ENCODE measurements around the gene TFDP2. TPM values are rescaled to one million over a fixed set of nuclear protein-coding genes. Genes with fewer than 3 reads are reported as not detected.
"Not testable (repeated sequence)": the region's sequence is repeated elsewhere in the genome, so short reads cannot be mapped to it uniquely, and the experiment has no call there.

TFDP2 gene, protein sequence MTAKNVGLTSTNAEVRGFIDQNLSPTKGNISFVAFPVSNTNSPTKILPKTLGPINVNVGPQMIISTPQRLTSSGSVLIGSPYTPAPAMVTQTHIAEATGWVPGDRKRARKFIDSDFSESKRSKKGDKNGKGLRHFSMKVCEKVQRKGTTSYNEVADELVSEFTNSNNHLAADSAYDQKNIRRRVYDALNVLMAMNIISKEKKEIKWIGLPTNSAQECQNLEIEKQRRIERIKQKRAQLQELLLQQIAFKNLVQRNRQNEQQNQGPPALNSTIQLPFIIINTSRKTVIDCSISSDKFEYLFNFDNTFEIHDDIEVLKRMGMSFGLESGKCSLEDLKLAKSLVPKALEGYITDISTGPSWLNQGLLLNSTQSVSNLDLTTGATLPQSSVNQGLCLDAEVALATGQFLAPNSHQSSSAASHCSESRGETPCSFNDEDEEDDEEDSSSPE
- polyA plus RNA-seq (ENCODE audit: insufficient read length in 3 of 3), result 100 to 1,000 TPM in 1 of 3 donors, 10 to 100 TPM in 2; 83.5 to 105 (median 92.4) TPM
- long read RNA-seq, donor 1, partial matches to known transcripts, result 0 of 3 reads
- long read RNA-seq, donor 1, other reads (novel, unspliced or antisense), result 0 of 3 reads
- long read RNA-seq, donor 2, partial matches to known transcripts, result 0 of 2 reads
- long read RNA-seq, donor 2, other reads (novel, unspliced or antisense), result 0 of 2 reads
- long read RNA-seq, donor 3, full-length matches to known transcripts, result 7 of 14 reads
- long read RNA-seq, donor 3, partial matches to known transcripts, result 7 of 14 reads
- long read RNA-seq, donor 3, other reads (novel, unspliced or antisense), result 0 of 14 reads
- long read RNA-seq, donor 4, full-length matches to known transcripts, result 5 of 5 reads
- long read RNA-seq, donor 4, partial matches to known transcripts, result 0 of 5 reads
- long read RNA-seq, donor 4, other reads (novel, unspliced or antisense), result 0 of 5 reads
- long read RNA-seq, donor 5, partial matches to known transcripts, result 8 of 10 reads
- long read RNA-seq, donor 5, other reads (novel, unspliced or antisense), result 0 of 10 reads
- long read RNA-seq, donor 6, result 0 reads
- long read RNA-seq, donor 7, partial matches to known transcripts, result 7 of 12 reads
- long read RNA-seq, donor 7, other reads (novel, unspliced or antisense), result 0 of 12 reads
- long read RNA-seq, donor 8, partial matches to known transcripts, result 0 of 2 reads
- long read RNA-seq, donor 8, other reads (novel, unspliced or antisense), result 0 of 2 reads
- long read RNA-seq, donor 9, partial matches to known transcripts, result 0 of 8 reads
- long read RNA-seq, donor 9, other reads (novel, unspliced or antisense), result 5 of 8 reads
- long read RNA-seq, donor 10, partial matches to known transcripts, result 0 of 4 reads
- long read RNA-seq, donor 10, other reads (novel, unspliced or antisense), result 0 of 4 reads
- long read RNA-seq, donor 11, full-length matches to known transcripts, result 2 of 2 reads
- long read RNA-seq, donor 11, partial matches to known transcripts, result 0 of 2 reads
- long read RNA-seq, donor 11, other reads (novel, unspliced or antisense), result 0 of 2 reads
- long read RNA-seq, donor 12, full-length matches to known transcripts, result 4 of 18 reads
- long read RNA-seq, donor 12, partial matches to known transcripts, result 14 of 18 reads
- long read RNA-seq, donor 12, other reads (novel, unspliced or antisense), result 0 of 18 reads
- long read RNA-seq, donor 13, partial matches to known transcripts, result 0 of 2 reads
- long read RNA-seq, donor 13, other reads (novel, unspliced or antisense), result 0 of 2 reads
- long read RNA-seq, donor 14, result 0 reads
- long read RNA-seq, donor 15, partial matches to known transcripts, result 0 of 6 reads
- long read RNA-seq, donor 15, other reads (novel, unspliced or antisense), result 0 of 6 reads
- long read RNA-seq, donor 16, full-length matches to known transcripts, result 4 of 16 reads
- long read RNA-seq, donor 16, partial matches to known transcripts, result 7 of 16 reads
- long read RNA-seq, donor 16, other reads (novel, unspliced or antisense), result 5 of 16 reads

DNA sequence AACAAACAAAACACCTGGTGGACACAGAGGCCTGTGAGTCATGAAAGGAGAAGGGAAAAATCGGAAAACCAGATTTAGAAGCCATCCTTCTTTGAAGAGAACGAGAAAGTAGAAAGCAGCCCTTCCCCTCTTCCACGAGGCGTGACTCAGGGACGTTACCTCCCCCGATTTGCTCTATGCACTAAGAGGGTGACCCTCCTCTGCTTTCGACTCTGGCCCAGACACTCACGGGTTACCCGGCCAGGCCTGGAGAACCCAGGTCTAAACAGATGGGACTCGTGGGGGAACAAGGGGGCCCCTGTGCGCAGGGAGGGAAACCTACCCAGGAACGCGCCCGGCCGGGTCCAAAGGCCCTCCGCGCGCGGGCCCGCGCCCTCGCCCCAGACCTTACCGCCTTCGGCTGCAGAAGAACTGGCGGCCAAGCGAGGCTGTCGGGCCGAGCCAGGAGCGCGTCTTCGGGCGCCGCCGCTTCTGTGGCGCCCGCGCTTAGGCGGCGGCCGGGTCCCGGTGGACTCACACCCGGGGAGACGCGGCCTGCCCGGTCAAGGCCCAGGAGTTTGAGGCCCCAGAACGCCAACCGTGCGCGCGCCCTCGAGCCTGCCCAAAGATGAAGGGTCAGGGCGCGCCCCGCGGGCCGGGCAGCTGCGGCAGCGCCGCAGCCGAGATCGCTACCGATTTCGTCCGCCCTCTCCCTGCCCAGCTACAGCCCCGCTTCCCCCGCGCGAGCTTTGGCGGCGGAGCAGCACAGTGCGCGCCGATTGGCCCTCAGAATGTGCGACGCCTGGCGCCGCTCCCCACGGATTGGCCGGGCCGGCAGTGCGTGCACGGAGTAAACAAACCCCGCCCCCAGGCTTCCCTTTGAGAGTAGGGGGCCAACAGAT, at the start of gene TFDP2:
Gene TFDP2 (minus strand): TSS at position 753 of the 881 bp plus-strand sequence. CDS start 47,795 bp downstream, outside the sequence.
- DNase-seq, result peak; percentile 93

DNA sequence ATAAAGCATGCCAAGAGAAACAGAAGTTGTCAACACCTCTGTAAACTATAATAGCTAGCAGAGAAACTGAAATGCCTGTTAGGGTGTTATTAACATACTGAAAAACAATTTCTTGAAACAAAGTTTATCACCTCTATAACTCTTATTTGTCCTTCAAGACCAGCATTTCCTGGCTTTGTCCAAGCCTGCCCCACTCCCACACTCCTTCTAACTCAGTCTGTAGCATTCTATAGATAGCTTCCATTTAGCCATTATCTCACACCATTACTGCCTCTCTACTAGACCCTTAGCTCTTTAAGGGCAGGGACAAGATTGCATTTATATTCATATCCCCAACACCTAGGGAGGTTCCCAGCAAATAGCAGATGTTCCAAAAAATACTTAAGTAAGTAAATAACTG, 39.5 kb upstream of the TFDP2 start:
- no peak for DNase-seq

DNA sequence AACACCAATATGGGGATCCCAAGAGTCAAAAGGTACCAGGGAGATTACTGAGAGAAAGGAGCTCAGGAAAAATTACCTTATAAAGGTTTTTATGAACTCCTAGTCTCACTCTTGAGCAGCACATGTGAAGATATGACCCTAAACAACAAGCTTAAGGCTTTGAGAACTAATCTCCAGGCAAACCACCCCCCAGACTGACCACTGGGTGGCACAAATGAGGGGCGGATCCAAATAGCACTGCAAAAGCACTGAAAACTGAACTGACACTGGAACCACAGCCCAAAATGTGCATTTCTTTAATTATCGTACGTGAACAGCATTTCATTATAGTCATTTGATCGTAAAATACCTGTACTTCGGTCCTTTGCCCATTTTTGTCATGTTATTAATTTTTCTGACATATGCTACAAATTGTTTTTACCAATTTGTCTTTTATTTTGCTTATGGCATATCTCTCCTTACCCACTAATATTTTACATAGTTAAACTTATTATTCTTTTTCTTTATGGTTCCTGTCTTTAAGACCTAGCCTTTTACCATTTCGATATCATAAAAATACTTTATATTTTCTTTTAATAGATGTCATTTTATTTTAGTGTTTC, 31.5 kb upstream of the TFDP2 start:
- peak; percentile 9 for DNase-seq

DNA sequence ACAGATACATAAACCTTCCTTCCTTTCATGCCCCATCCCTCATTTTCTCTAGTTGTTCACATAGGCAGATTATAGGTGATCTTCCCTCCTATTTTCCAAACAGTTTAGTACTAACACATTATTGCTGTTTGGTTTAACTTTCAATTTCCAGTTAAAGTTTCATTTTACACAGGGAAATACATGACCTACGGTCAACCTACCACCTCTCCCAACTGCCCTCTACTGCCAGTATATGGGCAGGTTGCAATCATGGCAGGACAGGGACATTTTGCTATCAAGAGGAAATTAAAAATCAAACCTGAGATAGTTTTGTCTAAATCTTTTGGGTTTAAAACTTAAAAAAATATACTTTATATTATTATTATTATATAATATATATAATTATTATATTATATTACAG, 26.1 kb upstream of the TFDP2 start:
- DNase-seq, result no peak

DNA sequence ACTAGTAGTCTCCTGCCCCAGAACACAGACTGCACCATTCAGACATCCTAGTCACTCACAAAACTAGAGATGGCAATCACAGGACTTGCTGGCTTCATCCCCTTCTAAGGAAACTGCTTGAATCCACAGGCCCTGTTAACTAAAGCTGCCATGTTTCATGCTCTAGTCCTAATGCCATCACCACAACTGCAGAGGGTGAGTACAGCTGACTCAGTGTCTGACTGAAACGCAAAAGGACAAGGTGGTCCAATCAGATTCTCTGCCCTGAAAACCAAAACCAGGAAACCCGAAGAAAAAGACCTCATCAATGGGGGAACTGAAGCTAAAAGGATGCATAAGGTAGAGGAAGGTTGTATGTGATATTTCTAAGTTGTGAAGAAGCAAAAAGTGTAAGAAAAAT, 25.2 kb upstream of the TFDP2 start:
- DNase-seq, result no peak

DNA sequence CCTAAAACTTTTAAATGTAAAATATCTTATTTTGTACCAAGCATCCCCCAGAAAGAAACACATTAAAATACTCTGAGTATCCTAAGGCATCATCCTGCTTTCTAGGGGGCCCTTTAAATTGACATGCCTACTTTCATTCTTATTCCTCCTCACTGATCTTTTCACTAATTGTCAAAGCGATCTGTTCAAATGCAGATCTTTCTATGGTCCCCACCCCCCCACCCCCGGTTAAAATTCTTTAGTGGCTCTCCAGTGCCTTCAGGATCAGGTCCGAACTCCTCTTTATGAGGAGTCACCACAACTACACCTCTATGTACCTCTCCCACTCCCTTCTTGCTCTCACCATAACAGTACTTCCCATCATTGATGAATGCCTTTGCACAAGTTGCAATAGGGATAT, 19.2 kb upstream of the TFDP2 start:
- no peak for DNase-seq

DNA sequence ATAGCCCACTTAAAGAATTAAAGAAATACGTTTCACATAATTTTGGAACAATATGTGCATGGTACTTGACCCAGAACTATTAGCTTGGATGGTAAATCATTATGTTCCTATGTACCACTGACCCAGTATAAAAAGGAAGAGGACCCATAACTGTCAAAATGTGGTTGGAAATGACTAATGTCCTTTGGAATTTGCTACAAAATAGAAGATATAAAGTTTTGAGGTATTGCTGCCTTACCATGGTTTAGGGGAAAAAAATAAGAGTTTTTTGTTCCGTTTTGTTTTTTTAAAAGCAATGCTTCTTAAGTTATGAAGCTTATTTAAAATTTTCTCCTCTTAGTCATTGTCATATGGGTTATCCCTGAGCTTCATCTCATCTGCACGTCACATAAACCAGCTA, 15.8 kb upstream of the TFDP2 start:
- DNase-seq, result no peak

DNA sequence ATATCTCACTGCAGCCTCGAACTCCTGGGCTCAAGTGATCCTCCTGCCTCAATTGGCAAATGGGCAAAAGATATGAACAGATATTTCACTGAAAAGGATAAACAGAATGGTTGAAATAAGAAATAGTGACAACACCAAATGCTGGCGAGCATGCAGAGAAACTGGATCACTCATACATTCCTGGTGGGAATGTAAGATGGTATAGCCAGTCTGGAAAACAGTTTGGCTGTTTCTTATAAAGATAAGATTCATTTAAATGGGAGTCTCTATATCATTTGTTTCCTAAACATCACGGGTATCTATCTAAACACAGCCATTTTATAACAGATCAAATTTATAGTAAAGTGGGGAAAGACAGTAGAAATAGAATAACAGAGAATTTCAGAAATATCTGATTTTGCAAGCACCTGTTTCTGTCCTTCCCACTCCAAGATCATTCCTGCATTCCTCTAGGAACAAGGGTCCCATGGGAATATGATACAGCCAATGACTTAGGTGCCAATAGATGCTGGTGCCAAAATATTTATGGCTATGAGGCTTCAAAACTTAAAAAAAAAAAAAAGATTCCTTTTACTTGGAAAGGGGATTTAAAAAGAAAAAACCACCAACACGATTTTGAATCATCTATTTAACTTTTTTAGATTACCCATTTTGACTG, 9.9 kb upstream of the TFDP2 start:
- no peak for DNase-seq

DNA sequence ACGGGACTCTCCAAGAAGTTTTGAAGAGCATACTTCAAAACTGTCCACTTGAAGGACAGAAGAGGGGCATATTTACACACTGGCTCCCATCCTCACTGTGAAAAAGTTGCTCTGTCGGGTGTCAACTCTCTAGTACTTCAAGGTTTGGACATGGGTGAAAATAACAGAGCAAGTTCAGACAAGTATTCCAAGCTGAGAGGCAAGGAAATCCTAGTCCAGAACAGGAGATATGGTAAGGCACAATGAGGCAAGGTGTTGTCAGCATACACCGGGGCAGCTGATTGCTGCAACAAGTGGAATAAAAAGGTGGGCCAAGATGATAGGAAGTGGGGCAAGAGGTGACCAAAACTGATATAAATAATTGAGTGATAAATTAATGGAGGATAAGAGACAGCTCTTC, 4.8 kb upstream of the TFDP2 start:
- no peak for DNase-seq

DNA sequence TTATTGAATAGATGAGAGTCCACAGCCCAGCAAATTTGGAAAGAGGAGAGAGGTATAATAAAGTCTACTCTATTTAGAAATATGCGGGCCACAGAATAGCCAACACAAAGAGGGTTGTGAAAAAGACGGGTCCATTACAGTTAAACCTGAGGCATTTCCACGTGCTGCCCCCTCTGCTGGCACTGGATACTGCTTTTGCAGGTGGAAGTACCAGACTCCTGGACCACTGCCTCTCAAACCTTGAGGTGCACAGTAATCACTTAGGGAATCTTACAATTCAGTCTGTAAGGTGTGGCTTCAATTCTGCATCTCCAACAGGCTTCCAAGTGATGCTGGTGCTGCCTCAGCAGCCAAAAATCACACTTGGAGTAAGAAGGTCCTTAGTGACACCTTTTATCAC, 3.0 kb upstream of the TFDP2 start:
- no peak for DNase-seq

DNA sequence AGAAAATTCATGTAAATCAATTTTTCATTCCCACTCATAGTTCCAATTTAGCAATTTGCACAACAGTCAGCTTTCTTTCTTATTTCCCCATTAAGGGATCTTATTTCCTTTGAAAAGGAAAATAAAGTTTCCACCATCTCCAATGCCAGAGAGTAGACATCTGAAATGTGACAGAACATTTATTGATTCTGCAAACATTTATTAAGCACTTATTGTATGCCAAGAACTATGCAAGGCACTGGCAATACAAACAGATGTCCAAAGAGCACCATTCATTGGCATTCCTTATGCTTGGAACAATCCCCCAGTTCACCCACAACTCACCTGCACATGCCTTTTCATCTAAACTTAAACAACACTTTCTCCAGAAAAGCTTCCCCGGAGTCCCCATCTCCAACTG, 2.5 kb upstream of the TFDP2 start:
- DNase-seq, result no peak

DNA sequence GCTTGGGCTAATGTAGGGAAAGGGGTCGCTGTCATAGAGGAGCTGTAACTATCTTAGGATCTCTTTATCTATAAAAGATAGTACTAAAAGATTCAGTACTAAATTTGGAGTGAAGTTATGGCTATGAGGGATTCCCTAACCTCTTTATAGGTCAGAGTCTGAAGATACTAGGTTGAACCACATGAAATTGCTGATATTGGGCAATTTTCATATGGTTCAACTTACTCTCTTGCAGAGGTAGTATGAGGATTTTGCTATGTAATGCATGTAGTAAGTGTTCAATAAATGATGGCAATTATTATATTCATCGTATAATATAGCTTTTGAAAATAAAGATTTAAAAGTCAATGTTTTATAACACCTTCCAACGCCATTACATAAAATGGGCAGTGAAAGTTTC, 1.9 kb upstream of the TFDP2 start:
- no peak for DNase-seq

DNA sequence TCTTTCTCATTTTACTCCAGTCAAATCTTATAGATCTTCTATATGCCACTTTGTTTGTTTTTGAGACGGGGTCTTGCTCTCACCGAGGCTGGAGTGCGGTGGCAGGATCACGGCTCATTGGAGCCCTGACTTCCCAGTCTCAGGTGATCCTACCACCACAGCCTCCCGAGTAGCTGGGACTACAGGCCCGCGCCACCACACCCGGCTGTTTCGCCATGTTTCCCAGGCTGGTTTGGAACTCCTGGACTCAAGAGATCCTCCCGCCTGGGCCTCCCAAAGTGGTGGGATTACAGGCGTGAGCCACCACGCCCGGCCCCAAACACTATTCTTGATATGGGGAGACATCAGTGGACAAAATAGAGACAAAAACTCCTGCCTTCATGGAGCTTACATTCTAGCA, 927 bp upstream of the TFDP2 start:
- no peak for DNase-seq

DNA sequence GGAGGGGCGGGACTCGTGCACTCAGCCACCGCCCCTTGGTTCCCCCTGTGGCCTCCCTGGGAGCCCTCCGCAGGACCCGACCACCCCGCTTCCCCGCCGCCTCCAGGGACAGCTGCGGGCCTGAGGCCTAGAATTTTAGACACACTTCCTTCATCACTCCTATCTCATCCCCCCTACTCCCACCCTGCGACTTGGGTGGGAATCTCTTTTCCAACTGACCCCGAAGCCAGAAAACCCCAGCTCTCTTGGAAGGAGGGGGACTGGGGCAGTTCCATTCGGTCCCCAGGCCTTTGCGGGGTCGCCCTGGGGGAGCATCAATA, 289 bp upstream of the TFDP2 start:
- DNase-seq, result no peak

DNA sequence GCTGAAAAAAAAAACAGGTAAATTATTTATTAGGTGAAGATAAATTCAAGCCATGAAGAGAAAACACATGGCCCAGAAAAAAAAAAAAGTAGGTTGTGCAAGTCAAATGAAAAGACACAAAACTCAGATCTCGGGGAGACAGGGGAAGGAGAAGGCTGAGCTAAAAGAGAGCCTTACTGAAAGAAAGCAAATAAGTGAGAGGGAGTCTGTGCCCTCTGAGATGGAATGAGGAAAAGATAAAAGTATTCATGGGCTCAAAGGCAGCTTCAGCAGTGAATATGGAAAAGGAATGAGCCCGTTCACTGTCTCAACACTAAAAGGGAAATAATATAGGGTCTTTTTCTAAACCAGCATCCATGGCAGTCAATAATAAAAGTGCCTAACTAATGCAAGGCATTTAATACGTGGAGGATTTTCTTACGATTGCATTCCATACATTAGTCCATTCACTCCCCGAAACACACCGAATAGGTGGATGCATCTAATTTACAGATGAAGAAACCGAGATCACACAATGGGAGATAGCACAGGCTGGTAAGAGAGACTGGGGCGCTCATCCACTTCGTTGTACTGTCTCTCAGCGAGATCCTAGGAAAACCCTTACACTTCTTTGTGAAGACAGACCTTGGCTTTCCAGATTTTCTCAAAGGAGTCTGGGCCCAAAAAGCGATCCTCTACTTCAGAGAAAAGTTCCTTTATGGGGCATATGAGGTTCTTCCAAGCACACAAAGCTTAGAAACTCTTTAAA, 1.1 kb downstream of the TFDP2 start:
- DNase-seq, result no peak

DNA sequence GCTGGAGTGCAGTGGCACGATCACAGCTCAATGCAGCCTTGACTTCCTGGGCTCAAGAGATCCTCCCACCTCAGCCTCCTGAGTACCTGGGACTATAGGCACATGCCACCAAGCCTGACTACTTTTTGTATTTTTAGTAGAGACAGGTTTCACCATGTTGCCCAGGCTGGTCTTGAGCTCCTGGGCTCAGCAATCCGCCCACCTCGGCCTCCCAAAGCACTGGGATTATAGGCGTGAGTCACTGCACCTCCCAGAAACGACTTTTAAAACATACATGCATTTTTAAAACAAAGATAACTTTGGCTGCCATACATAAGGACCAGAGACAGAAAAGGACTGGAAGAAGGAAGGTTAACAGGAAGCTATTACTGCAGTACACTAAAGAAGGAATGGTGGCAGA, 4.8 kb downstream of the TFDP2 start:
- not testable (repeated sequence) for DNase-seq

DNA sequence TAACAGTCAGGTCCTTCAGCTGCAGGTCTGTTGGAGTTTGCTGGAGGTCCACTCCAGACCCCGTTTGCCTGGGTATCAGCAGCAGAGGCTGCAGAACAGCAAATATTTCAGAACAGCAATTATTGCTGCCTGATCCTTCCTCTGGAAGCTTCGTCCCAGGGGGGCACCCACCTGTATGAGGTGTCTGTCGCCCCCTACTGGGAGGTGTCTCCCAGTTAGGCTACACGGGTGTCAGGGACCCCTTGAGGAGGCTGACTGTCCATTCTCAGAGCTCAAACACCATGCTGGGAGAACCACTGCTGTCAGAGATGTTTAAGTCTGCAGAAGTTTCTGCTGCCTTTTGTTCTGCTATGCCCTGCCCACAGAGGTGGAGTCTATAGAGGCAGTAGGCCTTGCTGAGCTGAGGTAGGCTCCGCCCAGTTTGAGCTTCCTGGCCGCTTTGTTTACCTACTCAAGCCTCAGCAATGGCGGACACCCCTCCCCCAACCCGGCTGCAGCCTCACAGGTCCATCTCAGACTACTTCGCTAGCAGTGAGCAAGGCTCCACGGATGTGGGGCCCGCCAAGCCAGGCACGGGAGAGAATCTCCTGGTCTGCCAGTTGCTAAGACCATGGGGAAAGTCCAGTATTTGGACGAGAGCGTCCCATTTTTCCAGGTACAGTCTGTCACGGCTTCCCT, 8.6 kb downstream of the TFDP2 start:
- DNase-seq, result not testable (repeated sequence)
